Effector memory CD4-positive, alpha-beta T cell (primary cell): Measurements from ENCODE around the gene HYAL3.
A peak's percentile ranks its signal among the peaks of the same experiment; 100 is the strongest.

ENCODE experiments used
- DNase-seq, 3 donors: peaks; one replicate each; pipeline ENCODE4 v3.0.0-alpha.2; 2020
- H3K27ac ChIP-seq: 2 replicates; pipeline ENCODE4 v1.7.0; 2013; ENCODE audit warnings: mild to moderate bottlenecking, low read length, moderate library complexity; ENCODE audit not compliant: insufficient read depth, poor library complexity, severe bottlenecking
- H3K27me3 ChIP-seq: replicated peaks from 2 replicates; pipeline ENCODE4 v1.7.0; 2013; ENCODE audit warnings: mild to moderate bottlenecking, low read length; ENCODE audit not compliant: insufficient read depth, control insufficient read depth, poor library complexity, severe bottlenecking
- H3K36me3 ChIP-seq: 2 replicates; pipeline ENCODE4 v1.7.0; 2013; ENCODE audit warnings: mild to moderate bottlenecking, low read length, moderate library complexity; ENCODE audit not compliant: control insufficient read depth, insufficient read depth
- H3K4me1 ChIP-seq: 2 replicates; pipeline ENCODE4 v1.7.0; 2013; ENCODE audit warnings: low read length, mild to moderate bottlenecking; ENCODE audit not compliant: control insufficient read depth, insufficient read depth, poor library complexity, severe bottlenecking
- H3K4me3 ChIP-seq: 2 replicates; pipeline ENCODE4 v1.7.0; 2013; ENCODE audit warnings: low read length, low read depth, mild to moderate bottlenecking; ENCODE audit not compliant: insufficient read depth, poor library complexity, severe bottlenecking
- H3K9me3 ChIP-seq: 2 replicates; pipeline ENCODE4 v1.7.0; 2013; ENCODE audit warnings: mild to moderate bottlenecking, low read length, moderate library complexity; ENCODE audit not compliant: control insufficient read depth

The HYAL3 gene

DNA sequence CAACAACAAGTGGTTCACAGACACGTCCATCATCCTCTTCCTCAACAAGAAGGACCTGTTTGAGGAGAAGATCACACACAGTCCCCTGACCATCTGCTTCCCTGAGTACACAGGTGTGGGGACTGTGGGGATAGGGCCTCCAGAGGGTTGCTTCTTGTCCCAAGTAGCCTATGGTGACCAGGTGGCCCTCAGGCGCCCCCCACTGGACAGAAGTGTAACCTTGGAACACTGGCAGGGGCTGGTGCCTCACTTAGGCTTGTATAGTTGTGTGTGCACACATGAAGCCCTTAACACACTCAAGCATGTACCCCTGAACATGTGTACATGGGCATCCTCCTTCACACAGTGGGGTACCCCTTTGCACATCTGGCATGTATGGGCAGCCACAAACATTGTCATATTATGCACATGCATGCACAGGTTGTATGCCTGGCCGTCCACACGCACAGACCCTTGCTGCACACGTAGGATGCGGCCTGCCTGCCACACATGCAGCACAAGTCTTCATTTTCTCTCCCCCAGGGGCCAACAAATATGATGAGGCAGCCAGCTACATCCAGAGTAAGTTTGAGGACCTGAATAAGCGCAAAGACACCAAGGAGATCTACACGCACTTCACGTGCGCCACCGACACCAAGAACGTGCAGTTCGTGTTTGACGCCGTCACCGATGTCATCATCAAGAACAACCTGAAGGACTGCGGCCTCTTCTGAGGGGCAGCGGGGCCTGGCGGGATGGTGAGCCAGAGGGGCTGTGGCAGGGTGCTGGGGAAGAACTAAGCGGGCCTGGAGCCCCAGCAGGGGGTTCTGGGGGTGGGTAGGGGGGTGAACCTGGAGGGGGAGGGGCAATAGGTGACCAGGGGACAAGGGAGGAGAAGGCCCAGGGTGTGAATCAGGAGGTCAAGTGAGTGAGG lies 42.0 kb downstream of the HYAL3 start:
- H3K27ac ChIP-seq, result no peak overlapping the region
- H3K4me1 ChIP-seq, result peaks cover 7% of the 10 kb centered on the region
- no peaks in the 10 kb centered on the region for H3K27me3 ChIP-seq
- H3K4me3 ChIP-seq, result no peak overlapping the region
- H3K36me3 ChIP-seq, result peaks cover 64% of the 10 kb centered on the region
- no peak for DNase-seq
- H3K9me3 ChIP-seq, result no peaks in the 10 kb centered on the region

DNA sequence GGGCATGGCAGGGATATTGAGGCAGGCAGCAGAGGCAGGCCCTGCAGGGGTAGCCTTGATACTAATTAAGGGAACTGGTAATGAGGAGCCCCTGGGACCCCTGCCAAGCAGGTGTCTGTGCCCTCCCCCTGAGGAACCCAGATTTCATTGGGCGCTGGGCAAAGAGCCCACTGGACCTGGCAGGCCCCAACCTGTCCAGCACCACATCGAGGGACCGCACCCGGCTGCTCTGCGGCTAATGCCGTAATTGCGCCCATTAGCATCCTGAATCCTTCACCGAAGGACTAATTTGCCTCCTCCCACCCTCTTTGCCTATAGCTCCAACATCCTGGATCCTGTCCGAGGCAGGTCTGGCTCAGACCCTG lies 44.0 kb downstream of the HYAL3 start:
- Histone ChIP-seq H3K36me3 (peaks cover 77% of the 10 kb centered on the region), H3K27me3 (no peaks in the 10 kb centered on the region), H3K9me3 (no peaks in the 10 kb centered on the region), H3K27ac (peak overlapping the region; percentile 2), H3K4me3 (no peak overlapping the region), H3K4me1 (peaks cover 3% of the 10 kb centered on the region)
- no peak for DNase-seq

DNA sequence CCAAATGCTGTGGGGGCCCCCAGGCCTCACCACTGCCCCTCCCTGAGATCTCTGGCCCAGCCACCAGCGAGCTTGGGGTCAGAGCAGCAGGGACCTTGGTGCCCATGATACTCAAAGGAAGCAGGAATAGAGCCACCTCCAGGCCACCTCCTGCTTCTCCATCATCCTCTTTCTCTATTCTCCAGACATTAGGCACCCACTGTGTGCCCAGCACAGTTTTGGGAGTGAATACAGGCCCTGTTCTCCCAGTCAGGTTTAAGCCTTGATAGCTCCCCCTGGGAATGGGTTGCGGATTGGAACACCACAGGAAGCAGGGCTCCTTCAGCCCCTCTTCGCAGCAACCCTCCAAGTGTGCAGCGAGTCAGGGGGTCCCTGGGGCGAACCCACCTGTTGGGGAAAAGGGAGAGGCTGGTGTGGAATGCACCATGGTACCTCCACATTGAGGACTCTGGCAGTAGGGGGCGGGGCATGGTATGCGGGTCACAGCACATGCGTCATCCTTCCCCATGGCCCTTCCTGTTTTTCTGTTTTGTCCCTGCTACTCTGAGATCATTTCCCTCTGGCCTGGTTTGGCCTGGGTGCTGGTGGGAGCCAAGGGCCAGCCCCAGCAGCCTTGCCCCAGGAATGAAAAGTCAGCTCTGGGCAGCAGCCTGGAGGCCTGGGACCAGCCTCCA lies 44.5 kb downstream of the HYAL3 start:
- H3K27me3 ChIP-seq, result no peaks in the 10 kb centered on the region
- peak overlapping the region; percentile 2 for H3K27ac ChIP-seq
- H3K4me1 ChIP-seq, result no peaks in the 10 kb centered on the region
- no peak for DNase-seq
- no peaks in the 10 kb centered on the region for H3K9me3 ChIP-seq
- no peak overlapping the region for H3K4me3 ChIP-seq
- peaks cover 77% of the 10 kb centered on the region for H3K36me3 ChIP-seq

DNA sequence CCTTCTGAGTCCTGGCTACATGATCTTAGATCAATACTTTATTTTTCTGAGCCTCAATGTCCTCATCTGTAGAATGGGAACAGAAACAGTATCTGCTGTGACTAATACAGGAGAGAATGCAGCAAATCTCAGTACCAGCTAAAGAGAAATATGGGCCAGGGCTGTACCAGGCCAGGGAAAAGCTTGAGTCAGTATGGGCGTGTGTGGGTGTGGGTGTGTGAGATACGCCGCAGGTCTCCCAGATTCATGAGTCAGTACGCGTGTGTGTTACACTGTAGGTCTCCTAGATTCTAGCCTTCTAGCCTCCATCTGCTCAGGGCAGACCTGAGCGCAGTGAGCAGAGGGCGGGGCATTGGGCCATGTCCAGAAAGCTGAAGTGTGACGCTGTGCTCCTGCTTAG lies 48.0 kb downstream of the HYAL3 start:
- DNase-seq, result no peak
- H3K27ac ChIP-seq, result no peak overlapping the region
- peaks cover 68% of the 10 kb centered on the region for H3K36me3 ChIP-seq
- peaks cover 19% of the 10 kb centered on the region for H3K4me1 ChIP-seq
- H3K9me3 ChIP-seq, result no peaks in the 10 kb centered on the region
- H3K4me3 ChIP-seq, result no peak overlapping the region
- H3K27me3 ChIP-seq, result no peaks in the 10 kb centered on the region

DNA sequence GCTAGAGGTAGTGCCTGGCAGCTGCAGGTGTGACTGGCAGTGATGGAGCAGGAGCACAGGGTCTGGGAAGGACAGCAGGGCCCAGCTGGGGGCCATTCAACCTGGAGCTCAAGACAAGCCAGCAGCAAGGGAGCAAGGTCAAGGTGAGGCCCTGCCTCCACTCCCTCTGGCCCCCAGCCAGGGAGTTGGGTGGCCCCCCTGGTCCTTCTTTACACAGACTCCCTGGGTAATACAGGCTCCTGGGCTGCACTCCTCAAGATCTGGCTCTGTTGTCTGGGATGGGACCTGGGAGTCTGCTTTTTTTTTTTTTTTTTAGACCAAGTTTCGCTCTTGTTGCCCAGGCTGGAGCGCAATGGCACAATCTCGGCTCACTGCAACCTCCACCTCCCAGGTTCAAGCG lies 48.7 kb downstream of the HYAL3 start:
- Histone ChIP-seq H3K4me3 (no peak overlapping the region), H3K27me3 (no peaks in the 10 kb centered on the region), H3K27ac (no peak overlapping the region), H3K36me3 (peaks cover 64% of the 10 kb centered on the region), H3K9me3 (no peaks in the 10 kb centered on the region), H3K4me1 (peaks cover 27% of the 10 kb centered on the region)
- no peak for DNase-seq

DNA sequence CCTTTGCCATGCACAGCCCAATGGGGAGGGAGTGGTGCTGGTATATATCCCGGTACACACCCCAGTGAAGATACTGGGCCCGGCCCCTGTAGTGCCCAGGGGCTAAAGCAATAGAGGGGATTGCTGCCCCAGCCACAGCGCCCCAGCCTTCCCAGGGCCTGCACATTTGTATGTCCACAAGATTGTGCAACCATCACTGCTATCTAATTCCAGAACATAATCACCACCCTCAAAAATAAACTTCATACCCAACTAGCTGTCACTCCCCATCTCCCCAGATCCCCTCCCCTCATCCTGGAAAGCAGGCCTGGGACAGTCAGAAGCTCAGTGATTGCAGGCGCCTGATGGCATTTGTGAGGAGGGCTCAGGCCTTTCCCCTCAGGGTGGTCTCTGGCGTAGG lies 49.7 kb downstream of the HYAL3 start:
- peaks cover 54% of the 10 kb centered on the region for H3K36me3 ChIP-seq
- DNase-seq, result no peak
- H3K4me1 ChIP-seq, result peaks cover 37% of the 10 kb centered on the region
- H3K4me3 ChIP-seq, result no peak overlapping the region
- peak overlapping the region; percentile 46 for H3K27ac ChIP-seq
- no peaks in the 10 kb centered on the region for H3K9me3 ChIP-seq
- H3K27me3 ChIP-seq, result no peaks in the 10 kb centered on the region

DNA sequence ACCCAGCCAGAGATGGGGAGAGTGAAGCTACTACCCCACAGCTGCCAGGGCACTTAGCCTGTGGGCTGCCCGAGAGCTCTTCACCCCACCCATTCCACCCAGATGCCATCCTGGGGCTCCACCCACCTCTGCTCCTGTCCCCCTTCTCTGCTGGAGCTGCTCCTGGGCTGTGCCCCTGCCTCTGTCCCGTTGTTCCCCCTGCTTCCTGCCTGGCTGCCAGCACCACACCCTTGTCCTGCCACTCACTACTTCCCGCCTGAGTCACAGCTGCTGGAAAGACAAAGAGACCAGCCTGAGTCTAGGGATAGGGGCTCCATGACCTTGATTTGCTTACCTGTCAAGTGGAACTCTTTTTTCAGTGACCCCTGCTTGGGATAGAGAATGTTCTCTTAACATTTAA lies 50.8 kb downstream of the HYAL3 start:
- peak overlapping the region; percentile 46 for H3K27ac ChIP-seq

DNA sequence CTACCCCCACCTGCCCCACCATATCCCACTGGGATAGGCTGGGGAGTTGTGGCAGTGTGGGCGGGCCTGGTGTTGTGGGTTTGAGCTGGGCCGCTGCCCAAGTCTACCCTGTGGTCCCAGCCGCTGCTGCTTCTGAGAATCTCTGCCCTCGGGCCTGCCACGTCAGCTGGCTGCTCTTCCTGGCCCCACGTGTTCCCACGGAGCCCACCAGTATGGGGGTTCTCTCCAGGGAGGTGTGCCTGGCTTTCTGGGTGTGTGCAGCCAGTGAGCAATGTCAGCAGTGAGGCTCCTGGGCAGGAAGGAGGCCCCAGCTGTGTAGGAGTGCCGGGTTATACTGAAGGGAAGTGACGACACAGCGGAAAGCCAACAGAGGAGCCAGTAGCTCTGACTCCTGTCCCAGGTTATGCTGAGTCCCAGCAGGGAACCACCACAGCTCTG lies 52.7 kb downstream of the HYAL3 start:
- Histone ChIP-seq H3K27me3 (no peaks in the 10 kb centered on the region), H3K4me3 (peak overlapping the region; percentile 23), H3K9me3 (no peaks in the 10 kb centered on the region), H3K4me1 (peaks cover 66% of the 10 kb centered on the region), H3K27ac (peak overlapping the region; percentile 84), H3K36me3 (peaks cover 25% of the 10 kb centered on the region)
- DNase-seq, result peak; percentile 71 to 72 (median 71)

More for the DNA sequence above, 50.8 kb downstream of the HYAL3 start:
- no peak overlapping the region for H3K4me3 ChIP-seq
- DNase-seq, result no peak
- no peaks in the 10 kb centered on the region for H3K9me3 ChIP-seq
- H3K27me3 ChIP-seq, result no peaks in the 10 kb centered on the region
- H3K4me1 ChIP-seq, result peaks cover 48% of the 10 kb centered on the region
- peaks cover 43% of the 10 kb centered on the region for H3K36me3 ChIP-seq

DNA sequence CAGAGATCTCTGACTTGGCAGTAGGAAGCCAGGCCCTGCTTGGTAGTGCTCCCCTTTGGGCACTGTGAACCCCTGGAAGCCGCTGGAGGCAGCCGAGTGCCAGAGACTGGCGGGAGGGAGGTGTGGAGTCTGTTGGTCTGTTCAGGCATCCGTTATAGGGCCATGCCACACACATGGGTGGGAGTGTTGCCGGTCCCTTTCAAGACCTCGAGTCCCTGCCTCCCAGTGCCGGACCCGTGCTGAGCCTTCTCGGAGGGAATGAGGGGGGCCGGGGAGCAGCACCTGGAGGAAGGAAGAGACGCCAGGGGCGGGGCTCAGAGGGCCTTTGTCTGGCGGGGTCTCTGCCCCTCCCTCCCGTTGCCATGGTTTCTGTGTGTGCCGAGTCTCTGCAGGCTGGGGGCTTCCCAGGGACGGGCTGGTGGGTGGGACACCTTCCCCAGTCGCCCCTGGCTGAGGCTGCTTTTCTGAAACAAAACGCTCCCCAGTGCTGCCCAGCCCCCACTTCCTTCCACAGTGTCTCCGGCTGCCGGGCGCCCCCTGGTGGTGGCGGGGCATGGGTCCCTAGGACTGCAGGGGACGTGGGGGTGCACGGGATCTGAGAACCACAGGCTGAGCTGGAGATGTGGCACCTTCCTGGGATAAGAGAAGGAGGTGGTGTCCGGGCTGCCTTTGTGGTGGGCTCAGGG lies 53.2 kb downstream of the HYAL3 start:
- Histone ChIP-seq H3K4me1 (peaks cover 72% of the 10 kb centered on the region), H3K9me3 (no peaks in the 10 kb centered on the region), H3K27me3 (no peaks in the 10 kb centered on the region), H3K36me3 (peaks cover 20% of the 10 kb centered on the region), H3K27ac (peak overlapping the region; percentile 84), H3K4me3 (peak overlapping the region; percentile 33)
- DNase-seq, result peak; percentile 87 to 93 (median 91)
